ENCODE data around the gene PALLD.

PALLD gene

GRCh38 chr4:168822481-168822880, 325.6 kb downstream of the PALLD start:
- Histone ChIP-seq H3K27ac (no peak overlapping the region), H3K4me2 (no peak overlapping the region), H3K36me3 (no peaks in the 10 kb centered on the region), H4K20me1 (no peaks in the 10 kb centered on the region), H3K4me3 (no peak overlapping the region), H3K9me3 (replicated peaks in 1 of 11) (no peaks in the 10 kb centered on the region), H3K4me1 (peaks cover 0 to 10% (median 0%) of the 10 kb centered on the region in 10 experiments; a peak in 6 of 20 replicates), H3K27me3 (peaks cover 0 to 5% (median 1%) of the 10 kb centered on the region in 11 experiments; a peak in 5 of 22 replicates), H3K9ac (no peak overlapping the region)
- no peak for TF ChIP-seq Cebpa-rat (IDR thresholded peaks at IDR 0.05)

DNA sequence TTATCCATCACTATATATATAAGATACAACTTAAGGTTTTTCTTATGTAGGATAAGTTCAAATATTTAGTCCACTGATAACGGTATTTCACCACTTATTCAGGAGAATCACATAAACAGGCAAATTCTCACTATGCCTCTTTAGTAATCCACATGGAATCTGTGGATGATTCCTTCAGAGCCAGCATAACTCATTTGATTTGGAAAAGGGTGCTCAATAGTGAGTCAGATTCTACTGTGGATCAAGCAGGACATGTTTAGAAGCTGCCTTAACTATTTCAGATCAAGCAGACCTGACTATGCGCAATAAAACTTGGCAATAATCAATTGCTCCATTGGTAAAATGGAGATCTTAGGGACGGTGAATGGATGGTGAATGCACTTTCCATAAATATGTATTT, 329.1 kb downstream of the PALLD start:
- H3K36me3 ChIP-seq, result no peaks in the 10 kb centered on the region
- H3K9ac ChIP-seq, result no peak overlapping the region
- H3K9me3 ChIP-seq (replicated peaks in 1 of 11), result no peaks in the 10 kb centered on the region
- no peaks in the 10 kb centered on the region for H4K20me1 ChIP-seq
- no peak for TF ChIP-seq Cebpa-rat (IDR thresholded peaks at IDR 0.05)
- H3K27me3 ChIP-seq, result peaks cover 0 to 10% (median 8%) of the 10 kb centered on the region in 11 experiments; a peak in 19 of 22 replicates
- peaks cover 0 to 4% (median 2%) of the 10 kb centered on the region in 10 experiments; a peak in 6 of 20 replicates for H3K4me1 ChIP-seq
- no peak overlapping the region for H3K4me2 ChIP-seq
- no peak overlapping the region for H3K4me3 ChIP-seq
- H3K27ac ChIP-seq, result no peak overlapping the region

DNA sequence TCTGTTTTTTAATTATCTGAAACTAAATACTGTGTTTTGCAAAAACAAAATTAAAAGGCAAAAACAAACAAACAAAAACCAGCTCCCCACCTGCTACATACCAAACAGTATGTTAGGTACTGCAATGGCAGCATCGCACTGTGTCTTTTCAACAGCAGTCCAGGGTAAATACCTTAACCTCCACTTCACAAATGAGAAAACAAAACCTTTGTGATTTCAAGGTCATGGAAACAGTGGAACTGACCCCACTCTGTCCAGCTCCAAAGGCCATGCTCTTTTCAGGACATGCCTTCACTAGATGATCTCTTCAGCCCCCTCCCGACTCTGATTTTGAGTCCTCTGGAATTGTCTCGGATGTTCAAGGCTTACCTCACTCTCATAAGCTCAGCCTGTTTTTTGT, 329.8 kb downstream of the PALLD start:
- peaks cover 2 to 16% (median 15%) of the 10 kb centered on the region in 11 experiments for H3K27me3 ChIP-seq
- H3K27ac ChIP-seq, result no peak overlapping the region
- no peak for TF ChIP-seq Cebpa-rat (IDR thresholded peaks at IDR 0.05)
- peaks cover 0 to 10% (median 6%) of the 10 kb centered on the region in 10 experiments; a peak in 11 of 20 replicates for H3K4me1 ChIP-seq
- no peaks in the 10 kb centered on the region for H3K9me3 ChIP-seq (replicated peaks in 1 of 11)
- no peak overlapping the region for H3K4me2 ChIP-seq
- no peak overlapping the region for H3K9ac ChIP-seq
- H3K4me3 ChIP-seq, result no peak overlapping the region
- no peaks in the 10 kb centered on the region for H4K20me1 ChIP-seq
- no peaks in the 10 kb centered on the region for H3K36me3 ChIP-seq

DNA sequence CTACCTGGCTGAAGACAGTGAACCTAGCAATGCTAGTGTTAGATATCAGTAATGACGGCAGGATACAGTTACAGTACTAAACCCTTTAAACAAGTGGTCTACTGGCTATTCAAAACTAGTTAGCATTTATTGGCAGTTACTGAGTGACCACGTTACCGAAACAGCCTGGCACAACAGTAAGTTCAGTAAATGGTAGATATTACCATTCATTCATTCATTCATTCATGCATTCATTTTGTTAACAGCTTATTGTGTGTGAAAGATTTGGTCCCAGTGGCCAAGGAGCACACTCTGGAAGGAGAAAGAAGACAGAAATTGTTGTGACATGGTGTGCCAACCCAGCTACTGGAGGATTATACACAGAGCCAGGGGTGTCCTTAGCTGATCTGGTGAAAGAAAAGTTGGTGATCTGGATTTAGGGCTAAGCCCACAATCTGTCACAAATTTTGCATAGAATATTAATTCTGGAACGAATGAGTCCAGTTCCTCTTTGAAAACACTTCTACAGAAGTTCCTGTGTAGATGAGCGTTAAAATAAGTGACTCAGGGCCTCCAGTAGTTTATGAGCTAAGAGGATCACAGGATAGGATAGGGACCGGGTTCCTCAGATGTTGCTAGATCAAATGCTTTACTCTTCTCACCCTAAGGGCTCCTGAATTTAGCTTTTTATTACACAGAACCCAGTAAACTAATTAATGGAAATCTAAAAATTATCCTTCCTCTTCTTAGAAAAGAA, 334.1 kb downstream of the PALLD start:
- Histone ChIP-seq H3K4me1 (peaks cover 0 to 26% (median 15%) of the 10 kb centered on the region in 10 experiments; a peak in 13 of 20 replicates), H3K9ac (peak overlapping the region in 4 of 11 experiments; percentile 70 to 82 (median 78); a peak in 5 of 22 replicates), H3K27me3 (peaks cover 27 to 48% (median 42%) of the 10 kb centered on the region in 11 experiments), H3K4me2 (peak overlapping the region; percentile 82 to 96 (median 94); a peak in 17 of 22 replicates), H3K9me3 (replicated peaks in 1 of 11) (peaks cover 0 to 10% (median 5%) of the 10 kb centered on the region in 11 experiments; a peak in 6 of 22 replicates), H3K4me3 (peak overlapping the region in 6 of 10 experiments; percentile 63 to 85 (median 74); a peak in 9 of 20 replicates), H4K20me1 (peaks cover 0 to 7% (median 0%) of the 10 kb centered on the region in 11 experiments; a peak in 3 of 22 replicates), H3K36me3 (no peaks in the 10 kb centered on the region), H3K27ac (peak overlapping the region in 3 of 11 experiments; percentile 18 to 80 (median 74); a peak in 6 of 22 replicates)
- no peak for TF ChIP-seq Cebpa-rat (IDR thresholded peaks at IDR 0.05)

DNA sequence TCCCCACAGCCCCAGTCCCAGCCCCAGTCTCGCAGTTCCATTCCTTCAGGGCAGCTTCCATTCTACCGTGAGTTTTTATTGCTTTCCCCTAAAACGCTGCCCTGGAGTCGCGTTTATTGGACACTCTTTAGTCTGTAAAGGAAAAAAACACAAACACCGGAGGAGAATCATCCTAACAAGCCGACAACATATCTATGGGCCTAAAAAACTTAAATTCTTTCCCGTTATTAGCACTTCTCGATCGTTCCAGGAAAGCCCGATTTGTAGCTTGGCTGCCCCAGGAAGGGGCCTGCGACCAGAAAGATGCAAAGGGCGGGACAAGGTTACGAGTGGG, 334.7 kb downstream of the PALLD start:
- H3K4me3 ChIP-seq, result peak overlapping the region; percentile 63 to 85 (median 68)
- peak overlapping the region in 5 of 11 experiments; percentile 18 to 80 (median 74); a peak in 11 of 22 replicates for H3K27ac ChIP-seq
- peaks cover 0 to 26% (median 15%) of the 10 kb centered on the region in 10 experiments; a peak in 13 of 20 replicates for H3K4me1 ChIP-seq
- H4K20me1 ChIP-seq, result peaks cover 0 to 7% (median 0%) of the 10 kb centered on the region in 11 experiments; a peak in 3 of 22 replicates
- peak overlapping the region; percentile 57 to 82 (median 74); a peak in 19 of 22 replicates for H3K9ac ChIP-seq
- peaks cover 27 to 48% (median 42%) of the 10 kb centered on the region in 11 experiments for H3K27me3 ChIP-seq
- peak overlapping the region; percentile 82 to 96 (median 94) for H3K4me2 ChIP-seq
- no peaks in the 10 kb centered on the region for H3K36me3 ChIP-seq
- TF ChIP-seq Cebpa-rat (IDR thresholded peaks at IDR 0.05), result no peak
- H3K9me3 ChIP-seq (replicated peaks in 1 of 11), result peaks cover 0 to 10% (median 5%) of the 10 kb centered on the region in 11 experiments; a peak in 6 of 22 replicates

GRCh38 chr4:168831919-168832762, 335.3 kb downstream of the PALLD start:
- peak overlapping the region; percentile 63 to 85 (median 68) for H3K4me3 ChIP-seq
- peaks cover 0 to 26% (median 15%) of the 10 kb centered on the region in 10 experiments; a peak in 13 of 20 replicates for H3K4me1 ChIP-seq
- no peak for TF ChIP-seq Cebpa-rat (IDR thresholded peaks at IDR 0.05)
- H3K9ac ChIP-seq, result peak overlapping the region; percentile 57 to 82 (median 74); a peak in 21 of 22 replicates
- H3K36me3 ChIP-seq, result no peaks in the 10 kb centered on the region
- peak overlapping the region; percentile 82 to 96 (median 94) for H3K4me2 ChIP-seq
- H3K27me3 ChIP-seq, result peaks cover 27 to 48% (median 42%) of the 10 kb centered on the region in 11 experiments
- H3K27ac ChIP-seq, result peak overlapping the region in 7 of 11 experiments; percentile 10 to 80 (median 58); a peak in 12 of 22 replicates
- peaks cover 0 to 7% (median 0%) of the 10 kb centered on the region in 11 experiments; a peak in 3 of 22 replicates for H4K20me1 ChIP-seq
- H3K9me3 ChIP-seq (replicated peaks in 1 of 11), result peaks cover 0 to 10% (median 5%) of the 10 kb centered on the region in 11 experiments; a peak in 6 of 22 replicates

DNA sequence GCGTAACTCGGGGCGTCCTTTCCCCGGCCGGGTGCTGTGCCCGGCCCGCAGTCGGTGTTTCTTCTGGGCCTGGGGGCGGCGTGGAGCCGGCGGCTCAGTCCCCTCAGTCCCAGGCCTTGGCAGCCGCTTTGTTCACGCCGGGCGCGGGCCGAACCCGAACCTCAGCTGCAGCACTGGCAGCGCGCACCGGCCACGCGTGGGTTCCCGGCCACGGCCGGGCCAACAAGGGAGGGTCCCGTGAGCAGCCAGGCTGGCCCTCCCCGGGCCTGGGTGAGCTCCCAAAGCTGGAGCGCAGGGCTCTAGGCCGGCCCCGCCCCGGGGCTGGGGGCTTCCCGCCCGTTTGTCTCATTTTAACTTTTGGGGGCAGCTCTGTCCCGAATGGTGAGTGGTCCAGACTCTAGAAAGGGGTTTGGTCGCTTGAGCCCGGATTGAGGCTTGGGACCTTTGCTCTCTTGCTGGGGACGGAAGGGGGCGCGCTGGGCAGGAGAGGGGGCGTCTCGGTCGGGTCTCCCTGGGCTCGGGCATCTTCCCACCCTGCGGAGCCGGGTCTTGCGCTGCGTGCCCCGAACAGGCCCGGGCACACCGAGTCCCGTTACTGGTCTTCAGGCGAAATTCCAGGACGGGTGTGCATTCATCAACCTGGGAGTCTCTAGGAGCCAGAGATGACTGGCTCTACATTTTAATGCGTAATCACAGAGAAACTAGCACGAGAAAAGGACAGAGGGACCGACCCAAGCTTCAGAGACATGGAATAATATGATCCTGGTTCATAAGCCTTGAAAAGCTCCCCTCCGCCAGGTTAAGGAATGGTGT, 336.1 kb downstream of the PALLD start:
- H3K36me3 ChIP-seq, result no peaks in the 10 kb centered on the region
- peaks cover 0 to 10% (median 5%) of the 10 kb centered on the region in 11 experiments; a peak in 6 of 22 replicates for H3K9me3 ChIP-seq (replicated peaks in 1 of 11)
- H3K4me2 ChIP-seq, result peak overlapping the region; percentile 82 to 96 (median 94)
- H3K27ac ChIP-seq, result peak overlapping the region in 4 of 11 experiments; percentile 58 to 80 (median 74); a peak in 6 of 22 replicates
- H3K9ac ChIP-seq, result peak overlapping the region in 6 of 11 experiments; percentile 66 to 82 (median 74); a peak in 9 of 22 replicates
- H4K20me1 ChIP-seq, result peaks cover 0 to 7% (median 0%) of the 10 kb centered on the region in 11 experiments; a peak in 3 of 22 replicates
- no peak for TF ChIP-seq Cebpa-rat (IDR thresholded peaks at IDR 0.05)
- peaks cover 27 to 48% (median 42%) of the 10 kb centered on the region in 11 experiments for H3K27me3 ChIP-seq
- H3K4me1 ChIP-seq, result peaks cover 0 to 26% (median 15%) of the 10 kb centered on the region in 10 experiments; a peak in 13 of 20 replicates
- H3K4me3 ChIP-seq, result peak overlapping the region; percentile 63 to 85 (median 68); a peak in 18 of 20 replicates

Measured in BLaER1 treated with 17β-estradiol and CSF1 and Interleukin-3, amounts not matched to agents 10 nM and 100 nM (cell line).